ENCODE results near the gene COA8. TPM values are rescaled to one million over a fixed set of nuclear protein-coding genes. Genes with fewer than 3 reads are reported as not detected.

The COA8 gene
- total RNA-seq, 1 donor from 2014 or later: 17.2 TPM

GRCh38 chr14:103529383-103530365 is 33.1 kb upstream of the COA8 start:
- Histone ChIP-seq H3K4me3 (peak overlapping the region; percentile 67 to 73), H3K9me3 (no peaks in the 10 kb centered on the region), H3K36me3 (peaks cover 0 to 5% of the 10 kb centered on the region in 2 donors), H3K27ac (peak overlapping the region; percentile 90), H3K27me3 (no peaks in the 10 kb centered on the region), H3K4me1 (peaks cover 81% of the 10 kb centered on the region)
- DNase-seq (ENCODE audit: extremely low spot score in 2 of 2): no peak
- intact Hi-C loops (cut with DNase I): no loop called here
- TF ChIP-seq POLR2A (IDR thresholded peaks at IDR 0.05) (no peak), CTCF (IDR thresholded peaks at IDR 0.05) (no peak), POLR2AphosphoS5 (IDR thresholded peaks at IDR 0.05; ENCODE audit: insufficient read depth in 1 of 2, low read depth in 1 of 2) (no peak)

- Histone ChIP-seq H3K27ac (no peak overlapping the region), H3K9me3 (no peaks in the 10 kb centered on the region), H3K4me1 (peaks cover 88% of the 10 kb centered on the region), H3K36me3 (peaks cover 0 to 5% of the 10 kb centered on the region in 2 donors), H3K4me3 (no peak overlapping the region), H3K27me3 (no peaks in the 10 kb centered on the region)
- intact Hi-C loops (cut with DNase I): no loop called here
- DNase-seq (ENCODE audit: extremely low spot score in 2 of 2): no peak
- TF ChIP-seq POLR2AphosphoS5 (IDR thresholded peaks at IDR 0.05; ENCODE audit: insufficient read depth in 1 of 2, low read depth in 1 of 2) (no peak), POLR2A (IDR thresholded peaks at IDR 0.05) (no peak), CTCF (IDR thresholded peaks at IDR 0.05) (no peak)
Measured at GRCh38 chr14:103530390-103530789, 32.4 kb upstream of the COA8 start.

GRCh38 chr14:103530831-103531230 is 31.9 kb upstream of the COA8 start:
- Histone ChIP-seq H3K27me3 (no peaks in the 10 kb centered on the region), H3K27ac (no peak overlapping the region), H3K4me3 (no peak overlapping the region), H3K9me3 (no peaks in the 10 kb centered on the region), H3K36me3 (peaks cover 0 to 5% of the 10 kb centered on the region in 2 donors), H3K4me1 (peaks cover 93% of the 10 kb centered on the region)
- DNase-seq (ENCODE audit: extremely low spot score in 2 of 2): no peak
- intact Hi-C loops (cut with DNase I): no loop called here
- TF ChIP-seq POLR2AphosphoS5 (IDR thresholded peaks at IDR 0.05; ENCODE audit: insufficient read depth in 1 of 2, low read depth in 1 of 2): no peak
- TF ChIP-seq CTCF (IDR thresholded peaks at IDR 0.05): no peak
- no peak for TF ChIP-seq POLR2A (IDR thresholded peaks at IDR 0.05)

- Histone ChIP-seq H3K4me3 (no peak overlapping the region), H3K9me3 (no peaks in the 10 kb centered on the region), H3K36me3 (peaks cover 0 to 5% of the 10 kb centered on the region in 2 donors), H3K27me3 (no peaks in the 10 kb centered on the region), H3K4me1 (peaks cover 93% of the 10 kb centered on the region), H3K27ac (peak overlapping the region; percentile 88)
- intact Hi-C loops (cut with DNase I): no loop called here
- no peak for DNase-seq (ENCODE audit: extremely low spot score in 2 of 2)
- TF ChIP-seq POLR2AphosphoS5 (IDR thresholded peaks at IDR 0.05; ENCODE audit: insufficient read depth in 1 of 2, low read depth in 1 of 2): no peak
- TF ChIP-seq CTCF (IDR thresholded peaks at IDR 0.05): no peak
- no peak for TF ChIP-seq POLR2A (IDR thresholded peaks at IDR 0.05)
Measured at GRCh38 chr14:103531421-103532215, 31.1 kb upstream of the COA8 start.

Data from vagina (tissue), 2 donors.